ENCODE measurements around the gene HEATR5A.
"Not testable (repeated sequence)": the region's sequence is repeated elsewhere in the genome, so short reads cannot be mapped to it uniquely, and the experiment has no call there.

HEATR5A gene

GRCh38 chr14:31389946-31390345 is 30.4 kb downstream of the HEATR5A start:
- FAIRE-seq, result no peak
- DNase-seq (ENCODE audit: low spot score), result no peak

- no peak for FAIRE-seq
- DNase-seq (ENCODE audit: low spot score), result no peak
These were observed 31.5 kb downstream of the HEATR5A start for GRCh38 chr14:31388687-31389413.

GRCh38 chr14:31387091-31387490 is 33.3 kb downstream of the HEATR5A start:
- FAIRE-seq, result no peak
- peak; percentile 6 for DNase-seq (ENCODE audit: low spot score)

- FAIRE-seq (no peak), DNase-seq (ENCODE audit: low spot score) (no peak)
These were observed 34.1 kb downstream of the HEATR5A start for GRCh38 chr14:31386271-31386670.

- FAIRE-seq (no peak), DNase-seq (ENCODE audit: low spot score) (no peak)
These were observed 38.1 kb downstream of the HEATR5A start for GRCh38 chr14:31382221-31382620.

DNA sequence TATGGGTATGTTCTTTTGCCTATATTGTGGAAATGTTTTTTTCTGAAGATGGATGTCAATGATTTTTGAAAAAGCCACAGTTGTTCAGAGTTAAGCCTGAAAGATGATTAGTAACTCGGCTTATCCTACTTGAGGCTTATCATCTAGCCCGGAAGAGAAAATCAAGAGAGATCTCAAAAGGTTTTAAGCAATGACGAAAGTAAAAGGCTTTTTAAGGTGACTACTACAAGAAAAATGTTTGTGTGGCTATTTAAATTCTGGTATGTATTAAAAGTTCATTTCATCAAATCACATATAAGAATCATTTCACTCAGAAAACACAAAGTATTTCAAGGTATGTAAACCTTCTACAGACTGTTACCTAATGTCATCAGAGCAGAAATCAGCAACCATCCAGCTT is 40.2 kb downstream of the HEATR5A start:
- DNase-seq (ENCODE audit: low spot score), result no peak
- FAIRE-seq, result no peak

GRCh38 chr14:31379125-31379947 is 41.0 kb downstream of the HEATR5A start:
- FAIRE-seq; DNase-seq (ENCODE audit: low spot score): not testable (repeated sequence)

- DNase-seq (ENCODE audit: low spot score), result no peak
- no peak for FAIRE-seq
These were observed 42.9 kb downstream of the HEATR5A start for GRCh38 chr14:31377433-31377832.

DNA sequence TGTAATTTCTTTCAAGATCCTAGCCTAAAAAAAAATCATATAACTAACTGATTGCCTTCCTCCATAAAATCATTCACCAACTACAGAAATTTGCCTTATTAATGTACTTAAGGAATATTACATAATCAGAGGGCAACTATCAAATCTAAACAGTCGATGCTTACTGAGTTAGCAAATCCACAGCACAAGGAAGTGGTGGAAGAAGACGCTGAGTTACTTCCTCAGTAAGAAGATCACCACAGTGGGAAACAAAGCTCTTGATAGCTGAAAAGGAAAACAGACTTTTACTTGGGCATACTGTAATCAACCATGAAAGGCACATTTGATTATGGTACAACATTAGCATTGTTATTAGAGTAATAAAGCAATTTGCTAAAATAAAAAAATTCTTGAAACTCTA is 48.7 kb downstream of the HEATR5A start:
- DNase-seq (ENCODE audit: low spot score) (no peak), FAIRE-seq (no peak)

DNA sequence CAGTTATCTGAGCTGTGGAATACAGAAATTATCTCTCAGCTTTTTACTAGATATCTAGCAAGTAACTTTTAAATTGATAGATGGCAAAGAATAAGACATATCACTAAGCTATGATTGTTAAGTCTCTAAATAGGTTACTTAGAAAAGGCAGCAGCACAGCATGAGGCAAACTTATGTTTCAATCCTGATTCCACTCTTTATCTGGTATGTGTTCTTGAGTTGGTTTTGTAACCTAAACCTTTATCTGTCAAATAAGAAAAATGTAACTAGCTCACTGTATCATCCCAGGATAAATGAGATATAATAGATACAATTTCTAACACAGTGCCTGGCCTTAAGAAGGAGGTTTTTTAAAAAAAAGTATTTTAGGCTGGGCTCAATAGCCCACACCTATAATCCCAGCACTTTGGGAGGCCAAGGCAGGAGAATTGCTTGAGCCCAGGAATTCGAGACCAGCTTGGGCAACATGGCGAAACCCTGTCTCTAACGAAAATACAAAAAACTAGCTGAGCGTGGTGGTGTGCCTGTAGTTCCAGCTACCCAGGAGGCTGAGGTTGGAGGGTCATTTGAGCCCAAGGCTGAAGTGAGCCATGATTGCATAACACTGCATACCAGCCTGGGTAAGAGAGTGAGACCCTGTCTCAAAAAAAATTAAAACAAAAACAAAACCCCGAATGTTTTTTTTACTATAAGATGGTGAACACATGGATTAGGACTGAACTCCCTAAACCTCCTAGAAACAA is 56.8 kb downstream of the HEATR5A start:
- no peak for FAIRE-seq

GRCh38 chr14:31362746-31363145 is 57.6 kb downstream of the HEATR5A start:
- no peak for DNase-seq (ENCODE audit: low spot score)
- no peak for FAIRE-seq

More for the DNA sequence above, 56.8 kb downstream of the HEATR5A start:
- DNase-seq (ENCODE audit: low spot score), result no peak

- not testable (repeated sequence) for FAIRE-seq; DNase-seq (ENCODE audit: low spot score)
These were observed 58.6 kb downstream of the HEATR5A start for GRCh38 chr14:31361761-31362160.

DNA sequence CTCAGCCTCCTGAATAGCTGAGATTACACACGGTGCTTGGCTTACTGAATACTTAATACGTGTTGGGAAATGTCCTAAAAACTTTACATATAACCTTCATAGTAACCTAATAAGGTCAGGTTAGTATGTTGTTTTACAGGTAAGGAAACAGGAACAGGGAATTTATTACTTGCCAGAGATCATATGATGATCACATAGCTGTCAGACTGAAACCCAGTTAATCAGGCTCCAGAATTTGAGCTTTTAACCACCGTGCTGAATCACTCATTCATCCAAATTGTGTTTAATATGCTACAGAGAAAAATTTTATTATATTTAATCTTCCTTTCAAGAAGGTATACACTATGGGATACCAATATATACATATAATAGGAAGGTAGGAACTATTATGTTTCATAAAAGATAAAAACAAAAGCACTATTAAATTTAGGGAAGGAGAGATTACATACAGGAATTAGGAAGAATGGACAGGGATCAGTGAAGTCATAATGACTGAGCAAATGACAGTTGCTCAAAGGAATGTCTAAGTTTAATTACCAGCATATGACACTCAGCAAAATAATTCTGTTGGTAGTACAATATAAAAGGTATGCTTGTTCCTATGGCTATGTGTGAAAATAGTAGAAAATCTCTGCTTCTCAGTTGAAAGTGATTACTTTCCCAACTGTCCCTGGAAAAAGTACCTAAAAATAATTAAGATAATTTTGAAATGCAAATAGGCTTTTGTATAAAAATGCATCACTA is 59.3 kb downstream of the HEATR5A start:
- FAIRE-seq (no peak), DNase-seq (ENCODE audit: low spot score) (no peak)

- DNase-seq (ENCODE audit: low spot score) (no peak), FAIRE-seq (no peak)
These were observed 63.1 kb downstream of the HEATR5A start for GRCh38 chr14:31357279-31357678.

- DNase-seq (ENCODE audit: low spot score) (no peak), FAIRE-seq (no peak)
These were observed 74.3 kb downstream of the HEATR5A start for GRCh38 chr14:31346097-31346496.

DNA sequence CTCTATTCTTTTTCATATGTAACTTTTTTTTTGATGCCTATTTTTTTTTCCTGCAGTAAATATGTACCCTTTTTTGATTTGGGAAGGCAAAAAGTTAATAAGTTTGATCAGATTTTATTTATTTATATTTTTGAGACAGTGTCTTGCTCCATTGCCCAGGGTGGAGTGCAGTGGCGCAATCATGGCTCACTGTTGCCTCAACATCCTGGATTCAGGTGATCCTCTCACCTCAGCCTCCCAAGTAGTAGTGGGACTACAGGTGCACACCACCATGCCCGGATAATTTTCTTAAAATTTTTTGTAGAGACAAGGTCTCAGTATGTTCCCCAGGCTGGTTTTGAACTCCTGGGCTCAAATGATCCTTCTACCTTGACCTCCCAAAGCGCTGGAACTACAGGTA is 79.1 kb downstream of the HEATR5A start:
- FAIRE-seq (no peak), DNase-seq (ENCODE audit: low spot score) (no peak)

DNA sequence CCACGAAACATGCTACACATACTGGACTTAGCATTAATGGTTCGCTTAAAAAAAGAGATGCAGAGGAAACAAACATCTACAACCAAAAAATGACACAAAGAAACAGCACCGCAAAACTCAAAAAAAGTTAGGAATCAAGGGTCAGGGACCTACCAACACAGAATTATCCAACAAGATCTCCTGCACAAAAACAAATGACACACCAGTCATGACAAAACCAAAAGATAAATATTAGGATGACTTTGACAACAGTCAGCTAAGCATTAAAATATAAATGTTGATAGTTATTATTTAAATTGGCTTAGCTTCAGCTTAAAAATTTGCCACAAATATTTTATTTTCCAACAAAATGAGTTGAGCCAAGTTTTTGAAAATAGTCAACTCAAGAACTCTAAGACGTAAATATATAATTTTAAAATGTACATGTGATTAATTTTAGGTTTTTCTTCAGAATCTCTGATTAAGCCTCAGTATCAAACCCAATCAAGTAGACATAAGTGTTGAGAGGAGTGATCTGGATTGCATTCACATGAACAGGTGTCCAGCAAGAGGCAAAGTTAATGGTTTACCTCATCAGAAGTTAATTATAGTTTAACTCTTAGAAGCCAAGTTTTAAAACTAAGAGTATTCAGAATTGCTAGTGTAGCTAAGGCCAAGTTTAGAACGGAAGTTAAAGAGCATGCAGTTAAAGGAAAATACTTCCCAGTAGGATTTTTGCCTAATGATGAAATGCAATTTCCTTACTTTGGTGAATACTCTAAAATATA is 79.9 kb downstream of the HEATR5A start:
- no peak for DNase-seq (ENCODE audit: low spot score)
- no peak for FAIRE-seq

DNA sequence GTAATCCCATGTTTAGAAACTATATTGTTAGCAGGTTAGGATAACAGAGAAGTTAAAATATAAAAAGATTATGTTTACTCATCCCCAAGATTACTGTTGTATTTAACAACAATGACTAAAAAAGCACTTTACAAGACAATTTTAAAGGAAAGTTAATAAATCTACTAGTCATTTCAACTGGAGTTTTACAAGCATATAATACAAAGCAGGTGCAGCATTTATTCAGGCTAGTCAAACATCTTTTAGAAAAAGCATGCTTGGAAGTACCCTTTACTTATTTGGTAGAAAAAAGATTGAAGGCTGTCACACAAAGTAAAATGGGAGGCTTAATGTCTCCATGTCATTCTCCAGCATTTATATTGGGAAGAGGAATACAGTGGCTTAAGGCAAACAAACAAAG is 80.6 kb downstream of the HEATR5A start:
- FAIRE-seq (no peak), DNase-seq (ENCODE audit: low spot score) (no peak)

- FAIRE-seq, result no peak
- DNase-seq (ENCODE audit: low spot score), result no peak
These were observed 83.0 kb downstream of the HEATR5A start for GRCh38 chr14:31337331-31337730.

DNA sequence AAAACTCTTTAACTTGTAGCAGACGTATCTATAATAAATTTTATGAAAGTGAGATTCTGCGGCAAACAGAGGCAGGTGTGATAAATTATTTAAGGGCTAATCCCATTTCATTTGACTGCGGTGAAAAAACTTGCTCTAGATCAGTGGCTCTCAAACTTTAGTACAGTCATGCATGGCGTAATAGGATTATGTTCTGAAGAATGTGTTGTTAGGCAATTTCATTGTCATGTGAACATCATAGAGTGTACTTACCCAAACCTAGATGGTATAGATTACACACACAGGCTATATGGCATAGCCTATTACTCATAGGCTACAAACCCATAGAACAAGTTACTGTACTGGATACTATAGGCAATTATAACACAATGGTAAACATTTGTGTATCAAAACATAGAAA is 83.7 kb downstream of the HEATR5A start:
- FAIRE-seq (no peak), DNase-seq (ENCODE audit: low spot score) (no peak)

Data from urothelium cell line (cell line).